ENCODE results near the gene COL4A5. TPM values are rescaled to one million over a fixed set of nuclear protein-coding genes. Genes with fewer than 3 reads are reported as not detected.

Gene COL4A5
- total RNA-seq, 1 donor from 2014 or later, result 111 TPM

DNA sequence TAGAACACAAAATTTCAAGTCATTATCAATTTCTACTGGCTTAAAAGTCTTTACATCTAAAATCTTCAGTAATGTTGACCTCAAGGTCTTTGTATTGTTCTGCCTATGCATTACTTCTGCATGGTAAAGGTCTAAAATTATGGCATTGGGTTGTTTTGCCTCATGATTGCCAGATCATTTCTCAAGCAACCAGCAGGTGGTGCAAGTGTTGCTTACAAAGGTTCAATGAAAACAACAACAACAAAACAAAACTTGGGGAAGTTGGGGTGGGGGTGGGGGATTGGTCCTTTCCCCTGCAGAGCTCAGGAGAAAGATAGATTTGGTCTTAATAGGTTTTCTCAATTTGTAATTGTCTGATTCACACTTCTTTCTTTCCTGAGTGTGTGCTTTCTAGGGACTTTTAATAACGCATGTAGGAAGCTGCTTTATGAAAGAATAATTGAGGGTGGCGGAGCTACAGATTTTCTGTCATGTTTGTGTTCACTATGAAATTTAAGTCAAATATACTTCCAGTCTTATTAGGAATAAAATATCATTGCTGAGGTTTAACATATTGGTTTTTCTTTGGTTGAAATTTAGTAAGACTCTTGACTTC, 145.1 kb downstream of the COL4A5 start:
- Mint-ChIP-seq H3K4me1 (peaks cover 27% of the 10 kb centered on the region), H3K27me3 (ENCODE audit: low read depth) (no peaks in the 10 kb centered on the region), H3K27ac (ENCODE audit: unreplicated experiment) (no peak overlapping the region), H3K4me3 (no peak overlapping the region), H3K9me3 (peaks cover 3% of the 10 kb centered on the region), H3K36me3 (ENCODE audit: low read depth) (peaks cover 21% of the 10 kb centered on the region)
- peak; percentile 30 for DNase-seq (ENCODE audit: low read depth, low spot score)
- TF ChIP-seq, protein P1, sequence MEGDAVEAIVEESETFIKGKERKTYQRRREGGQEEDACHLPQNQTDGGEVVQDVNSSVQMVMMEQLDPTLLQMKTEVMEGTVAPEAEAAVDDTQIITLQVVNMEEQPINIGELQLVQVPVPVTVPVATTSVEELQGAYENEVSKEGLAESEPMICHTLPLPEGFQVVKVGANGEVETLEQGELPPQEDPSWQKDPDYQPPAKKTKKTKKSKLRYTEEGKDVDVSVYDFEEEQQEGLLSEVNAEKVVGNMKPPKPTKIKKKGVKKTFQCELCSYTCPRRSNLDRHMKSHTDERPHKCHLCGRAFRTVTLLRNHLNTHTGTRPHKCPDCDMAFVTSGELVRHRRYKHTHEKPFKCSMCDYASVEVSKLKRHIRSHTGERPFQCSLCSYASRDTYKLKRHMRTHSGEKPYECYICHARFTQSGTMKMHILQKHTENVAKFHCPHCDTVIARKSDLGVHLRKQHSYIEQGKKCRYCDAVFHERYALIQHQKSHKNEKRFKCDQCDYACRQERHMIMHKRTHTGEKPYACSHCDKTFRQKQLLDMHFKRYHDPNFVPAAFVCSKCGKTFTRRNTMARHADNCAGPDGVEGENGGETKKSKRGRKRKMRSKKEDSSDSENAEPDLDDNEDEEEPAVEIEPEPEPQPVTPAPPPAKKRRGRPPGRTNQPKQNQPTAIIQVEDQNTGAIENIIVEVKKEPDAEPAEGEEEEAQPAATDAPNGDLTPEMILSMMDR (conservative IDR thresholded peaks at IDR 0.05), result peak; percentile 63

DNA sequence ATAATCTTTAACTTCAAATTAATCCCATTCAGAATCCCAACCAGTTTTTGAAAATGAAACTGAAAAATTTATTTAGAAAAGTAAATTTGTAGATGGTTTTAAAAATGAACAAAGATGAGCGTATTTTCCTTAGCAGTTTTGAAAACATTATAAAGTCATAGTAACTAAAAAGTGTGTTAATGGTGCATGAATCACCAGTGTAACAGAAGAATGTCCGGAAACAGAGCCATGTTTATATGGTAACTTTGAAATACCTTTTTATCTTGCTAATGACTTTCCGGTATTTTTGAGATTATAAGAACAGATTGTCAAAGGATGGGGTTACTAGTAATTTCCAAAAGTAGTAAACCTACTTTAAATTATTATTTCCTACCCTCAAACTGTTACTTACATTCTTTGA, 150.9 kb downstream of the COL4A5 start:
- TF ChIP-seq, protein P1 (conservative IDR thresholded peaks at IDR 0.05), result no peak
- no peak overlapping the region for H3K27ac Mint-ChIP-seq (ENCODE audit: unreplicated experiment)
- no peak for DNase-seq (ENCODE audit: low read depth, low spot score)
- H3K36me3 Mint-ChIP-seq (ENCODE audit: low read depth), result peaks cover 33% of the 10 kb centered on the region
- H3K9me3 Mint-ChIP-seq, result no peaks in the 10 kb centered on the region
- no peaks in the 10 kb centered on the region for H3K4me1 Mint-ChIP-seq
- no peak overlapping the region for H3K4me3 Mint-ChIP-seq
- H3K27me3 Mint-ChIP-seq (ENCODE audit: low read depth), result no peaks in the 10 kb centered on the region

DNA sequence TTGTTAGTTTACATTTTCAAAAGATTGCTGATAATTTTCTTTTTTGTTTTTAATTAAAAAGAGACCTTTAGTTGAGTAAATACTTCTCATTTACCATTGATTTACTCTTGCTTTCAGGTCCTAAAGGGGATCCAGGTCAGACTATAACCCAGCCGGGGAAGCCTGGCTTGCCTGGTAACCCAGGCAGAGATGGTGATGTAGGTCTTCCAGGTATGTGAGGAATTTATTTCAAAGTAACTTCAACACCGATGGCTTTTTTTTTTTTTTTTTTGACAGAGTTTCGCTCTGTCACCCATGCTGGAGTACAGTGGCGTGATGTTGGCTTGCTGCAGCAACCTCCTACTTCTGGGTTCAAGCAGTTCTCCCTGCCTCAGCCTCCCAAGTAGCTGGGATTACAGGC, 161.6 kb downstream of the COL4A5 start:
- H3K27me3 Mint-ChIP-seq (ENCODE audit: low read depth), result no peaks in the 10 kb centered on the region
- TF ChIP-seq, protein P1 (conservative IDR thresholded peaks at IDR 0.05), result no peak
- H3K27ac Mint-ChIP-seq (ENCODE audit: unreplicated experiment), result no peak overlapping the region
- H3K4me3 Mint-ChIP-seq, result no peak overlapping the region
- H3K9me3 Mint-ChIP-seq, result peaks cover 6% of the 10 kb centered on the region
- peaks cover 26% of the 10 kb centered on the region for H3K36me3 Mint-ChIP-seq (ENCODE audit: low read depth)
- H3K4me1 Mint-ChIP-seq, result no peaks in the 10 kb centered on the region
- no peak for DNase-seq (ENCODE audit: low read depth, low spot score)

DNA sequence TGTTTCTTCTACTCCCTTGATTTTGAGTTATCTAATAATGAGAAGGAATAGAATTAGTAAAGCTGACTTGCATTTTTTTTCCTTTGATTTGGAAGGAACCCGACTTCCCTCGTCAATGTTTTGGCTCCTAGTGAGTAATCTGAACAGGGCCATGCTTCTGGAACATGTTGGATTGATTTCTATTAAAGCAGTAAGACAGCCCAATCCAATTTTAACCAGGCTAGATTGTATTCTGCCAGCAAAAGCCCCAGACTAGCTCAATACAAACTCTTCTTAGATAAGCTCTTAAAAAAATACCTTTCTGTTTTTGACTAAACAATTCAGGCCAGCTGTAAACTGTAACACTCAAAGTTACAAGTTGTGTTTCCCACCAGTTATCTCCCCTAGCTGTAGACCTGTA, 170.5 kb downstream of the COL4A5 start:
- Mint-ChIP-seq H3K36me3 (ENCODE audit: low read depth) (peaks cover 27% of the 10 kb centered on the region), H3K4me1 (no peaks in the 10 kb centered on the region), H3K27ac (ENCODE audit: unreplicated experiment) (no peak overlapping the region), H3K4me3 (no peak overlapping the region), H3K27me3 (ENCODE audit: low read depth) (no peaks in the 10 kb centered on the region), H3K9me3 (no peaks in the 10 kb centered on the region)
- DNase-seq (ENCODE audit: low read depth, low spot score), result no peak
- TF ChIP-seq, protein P1 (conservative IDR thresholded peaks at IDR 0.05), result no peak

DNA sequence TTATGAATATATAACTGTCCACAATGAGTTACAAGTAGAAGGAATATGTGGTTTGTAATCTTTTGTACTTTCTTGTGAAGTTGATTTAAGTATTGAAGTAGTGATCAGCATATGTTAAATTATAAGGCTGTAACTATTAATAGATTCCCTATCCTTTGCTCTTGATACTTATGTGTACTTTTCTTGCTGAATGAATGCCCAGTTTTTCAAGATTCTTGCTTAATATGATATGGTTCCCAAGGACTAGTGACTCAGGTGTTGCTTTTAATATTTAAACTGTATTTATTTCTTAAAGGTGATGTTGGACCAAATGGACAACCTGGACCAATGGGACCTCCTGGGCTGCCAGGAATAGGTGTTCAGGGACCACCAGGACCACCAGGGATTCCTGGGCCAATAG, 175.0 kb downstream of the COL4A5 start:
- DNase-seq (ENCODE audit: low read depth, low spot score), result no peak
- Mint-ChIP-seq H3K36me3 (ENCODE audit: low read depth) (peaks cover 12% of the 10 kb centered on the region), H3K4me3 (no peak overlapping the region), H3K27ac (ENCODE audit: unreplicated experiment) (no peak overlapping the region), H3K27me3 (ENCODE audit: low read depth) (no peaks in the 10 kb centered on the region), H3K4me1 (no peaks in the 10 kb centered on the region), H3K9me3 (no peaks in the 10 kb centered on the region)
- TF ChIP-seq, protein P1 (conservative IDR thresholded peaks at IDR 0.05), result no peak

Data from neural crest cell (in vitro differentiated cells).